GM21515 (cell line): ENCODE measurements around the gene HEXIM2.
"Not testable (repeated sequence)": the region's sequence is repeated elsewhere in the genome, so short reads cannot be mapped to it uniquely, and the experiment has no call there.

Source experiments
- ATAC-seq: cut with Tn5 transposase; IDR thresholded peaks from one replicate; pipeline ENCODE4 v1.9.1; 2021; ENCODE audit not compliant: unreplicated experiment

The HEXIM2 gene

GRCh38 chr17:45168991-45169752 lies 7.5 kb downstream of the HEXIM2 start:
- no peak for ATAC-seq

- ATAC-seq, result no peak
Observed at GRCh38 chr17:45170280-45170930, 8.7 kb downstream of the HEXIM2 start.

GRCh38 chr17:45170931-45171337 lies 9.3 kb downstream of the HEXIM2 start:
- ATAC-seq, result no peak

GRCh38 chr17:45171338-45172231 lies 9.9 kb downstream of the HEXIM2 start:
- no peak for ATAC-seq

GRCh38 chr17:45172232-45172540 lies 10.5 kb downstream of the HEXIM2 start:
- ATAC-seq, result no peak

- no peak for ATAC-seq
Observed at GRCh38 chr17:45172541-45173286, 11.0 kb downstream of the HEXIM2 start.

GRCh38 chr17:45175759-45176115 lies 14.1 kb downstream of the HEXIM2 start:
- ATAC-seq, result no peak

GRCh38 chr17:45177563-45177962 lies 15.9 kb downstream of the HEXIM2 start:
- ATAC-seq, result no peak

GRCh38 chr17:45184144-45184543 lies 22.5 kb downstream of the HEXIM2 start:
- ATAC-seq, result no peak

- no peak for ATAC-seq
Observed at GRCh38 chr17:45186801-45187354, 25.2 kb downstream of the HEXIM2 start.

GRCh38 chr17:45189009-45189408 lies 27.3 kb downstream of the HEXIM2 start:
- no peak for ATAC-seq

GRCh38 chr17:45190503-45191255 lies 29.0 kb downstream of the HEXIM2 start:
- ATAC-seq, result no peak

- no peak for ATAC-seq
Observed at GRCh38 chr17:45195424-45195823, 33.7 kb downstream of the HEXIM2 start.

GRCh38 chr17:45197108-45197507 lies 35.4 kb downstream of the HEXIM2 start:
- no peak for ATAC-seq

- ATAC-seq, result peak; percentile 80
Observed at GRCh38 chr17:45197555-45198334, 36.1 kb downstream of the HEXIM2 start.

- ATAC-seq, result no peak
Observed at GRCh38 chr17:45200701-45201100, 39.0 kb downstream of the HEXIM2 start.

- no peak for ATAC-seq
Observed at GRCh38 chr17:45201457-45201856, 39.8 kb downstream of the HEXIM2 start.

GRCh38 chr17:45201880-45202279 lies 40.2 kb downstream of the HEXIM2 start:
- not testable (repeated sequence) for ATAC-seq

GRCh38 chr17:45218895-45219661 lies 57.4 kb downstream of the HEXIM2 start:
- no peak for ATAC-seq
